Ovary (tissue), 3 donors: ENCODE data around the gene XIRP2.
"Not testable (repeated sequence)": the region's sequence is repeated elsewhere in the genome, so short reads cannot be mapped to it uniquely, and the experiment has no call there.

Source experiments
- EP300 ChIP-seq: sonication (generic); formaldehyde crosslinking; IDR thresholded peaks from one replicate; pipeline ENCODE4 v1.6.1; 2017; ENCODE audit warnings: antibody characterized with exemption
- POLR2A ChIP-seq: fragments of 450-650 bp; IDR thresholded peaks from one replicate; pipeline ENCODE4 v1.6.1; 2017; ENCODE audit warnings: antibody characterized with exemption, mild to moderate bottlenecking, moderate library complexity
- TF ChIP-seq, protein P1 (sequence below), 3 donors: fragments of 450-650 bp in 2 of 3; fragments of 200-600 bp in 1 of 3; IDR thresholded peaks; one replicate each; pipeline versions ENCODE4 v1.5.1 to v1.8.0; 2016 to 2022; ENCODE audit warnings: antibody characterized with exemption in 3 of 3, mild to moderate bottlenecking in 1 of 3
- donor health status: DM: no; HTN: no; CAD: no.

DNA sequence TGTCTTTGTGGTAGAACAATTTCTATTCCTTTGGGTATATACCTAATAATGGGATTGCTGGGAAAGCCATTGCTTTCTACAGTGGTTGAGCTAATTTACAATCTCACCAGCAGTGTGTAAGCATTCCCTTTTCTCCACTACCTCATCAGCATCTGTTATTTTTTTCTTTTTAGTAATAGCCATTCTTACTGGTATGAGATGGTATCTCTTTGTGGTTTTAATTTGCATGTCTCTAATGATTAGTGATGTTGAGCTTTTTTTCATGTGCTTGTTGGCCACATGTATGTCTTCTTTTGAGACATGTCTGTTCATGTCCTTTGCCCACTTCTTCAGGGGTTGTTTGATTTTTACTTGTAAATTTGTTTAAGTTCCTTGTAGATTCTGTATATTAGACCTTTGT lies 221.4 kb downstream of the XIRP2 start:
- TF ChIP-seq, protein P1, sequence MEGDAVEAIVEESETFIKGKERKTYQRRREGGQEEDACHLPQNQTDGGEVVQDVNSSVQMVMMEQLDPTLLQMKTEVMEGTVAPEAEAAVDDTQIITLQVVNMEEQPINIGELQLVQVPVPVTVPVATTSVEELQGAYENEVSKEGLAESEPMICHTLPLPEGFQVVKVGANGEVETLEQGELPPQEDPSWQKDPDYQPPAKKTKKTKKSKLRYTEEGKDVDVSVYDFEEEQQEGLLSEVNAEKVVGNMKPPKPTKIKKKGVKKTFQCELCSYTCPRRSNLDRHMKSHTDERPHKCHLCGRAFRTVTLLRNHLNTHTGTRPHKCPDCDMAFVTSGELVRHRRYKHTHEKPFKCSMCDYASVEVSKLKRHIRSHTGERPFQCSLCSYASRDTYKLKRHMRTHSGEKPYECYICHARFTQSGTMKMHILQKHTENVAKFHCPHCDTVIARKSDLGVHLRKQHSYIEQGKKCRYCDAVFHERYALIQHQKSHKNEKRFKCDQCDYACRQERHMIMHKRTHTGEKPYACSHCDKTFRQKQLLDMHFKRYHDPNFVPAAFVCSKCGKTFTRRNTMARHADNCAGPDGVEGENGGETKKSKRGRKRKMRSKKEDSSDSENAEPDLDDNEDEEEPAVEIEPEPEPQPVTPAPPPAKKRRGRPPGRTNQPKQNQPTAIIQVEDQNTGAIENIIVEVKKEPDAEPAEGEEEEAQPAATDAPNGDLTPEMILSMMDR (IDR thresholded peaks at IDR 0.05), result not testable (repeated sequence)
- TF ChIP-seq EP300, POLR2A: not testable (repeated sequence)
